ENCODE measurements around the gene HOGA1.

- no peak for TF ChIP-seq CTCF (IDR thresholded peaks at IDR 0.05)
- TF ChIP-seq SIN3A (IDR thresholded peaks at IDR 0.05; ENCODE audit: borderline replicate concordance, insufficient read depth, low read depth, low read length), result no peak
- TF ChIP-seq TCF7L2 (IDR thresholded peaks at IDR 0.05; ENCODE audit: low read depth, low read length), result no peak
Observed at GRCh38 chr10:97582169-97582568, 2.0 kb upstream of the HOGA1 start.

Data from Panc1 (cell line).